HG03442 (cell line): Measurements from ENCODE around the gene PLA2G6.
"Not testable (repeated sequence)": the region's sequence is repeated elsewhere in the genome, so short reads cannot be mapped to it uniquely, and the experiment has no call there.

Experiments
- ATAC-seq: cut with Tn5 transposase; IDR thresholded peaks from one replicate; pipeline ENCODE4 v1.9.1; 2021; ENCODE audit warnings: mild to moderate bottlenecking, moderate library complexity; ENCODE audit not compliant: unreplicated experiment

PLA2G6 gene

DNA sequence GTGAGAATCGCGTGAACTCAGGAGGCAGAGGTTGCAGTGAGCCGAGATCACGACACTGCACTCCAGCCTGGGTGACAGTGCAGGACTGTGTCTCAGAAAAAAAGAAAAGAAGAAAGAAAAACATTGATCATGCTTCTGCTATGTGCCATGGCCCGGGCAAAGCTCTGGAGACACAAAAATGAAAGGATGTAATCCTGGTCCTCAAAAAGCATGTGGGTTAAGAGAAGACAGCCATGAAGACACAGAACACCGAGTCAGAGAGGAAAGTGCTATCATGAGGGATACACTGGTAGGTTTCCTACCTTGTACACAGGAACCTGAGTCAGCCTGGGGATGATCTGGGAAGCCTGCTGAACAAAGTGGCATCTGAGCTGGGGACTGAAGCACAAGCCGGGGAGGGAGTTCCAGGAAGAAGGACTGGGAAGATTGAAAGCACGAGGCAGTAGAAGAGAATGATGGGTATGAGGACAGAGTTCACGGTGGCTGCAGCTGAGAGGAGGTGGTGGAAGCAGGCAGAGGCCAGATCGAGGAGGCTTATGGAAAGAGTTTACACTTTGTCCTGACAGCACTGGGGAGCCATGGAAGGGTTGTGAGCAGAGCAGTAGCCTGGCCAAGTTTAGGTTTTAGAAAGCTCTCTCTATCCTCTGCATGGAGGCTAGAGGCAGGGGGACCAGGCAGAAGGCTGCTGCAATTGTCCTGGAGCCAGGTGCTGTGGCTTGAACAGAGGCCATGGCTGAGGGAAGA is 10.3 kb upstream of the PLA2G6 start:
- ATAC-seq, result no peak

DNA sequence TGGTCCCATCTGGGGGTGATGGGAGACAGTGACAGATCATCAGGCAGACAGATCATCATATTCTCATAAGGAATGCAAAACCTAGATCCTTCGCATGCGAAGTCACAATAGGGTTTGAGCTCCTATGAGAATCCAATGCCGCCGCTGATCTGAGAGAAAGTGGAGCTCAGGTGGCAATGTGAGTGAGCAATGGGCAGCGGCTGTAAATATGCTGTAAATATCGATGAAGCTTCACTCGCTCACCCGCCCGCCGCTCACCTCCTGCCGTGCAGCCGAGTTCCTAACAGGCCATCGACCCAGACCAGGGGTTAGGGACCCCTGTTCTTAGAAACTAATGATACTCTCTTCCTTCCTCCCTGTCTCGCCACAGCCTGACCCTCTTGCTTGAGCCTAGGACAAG is 9.4 kb upstream of the PLA2G6 start:
- ATAC-seq, result no peak

DNA sequence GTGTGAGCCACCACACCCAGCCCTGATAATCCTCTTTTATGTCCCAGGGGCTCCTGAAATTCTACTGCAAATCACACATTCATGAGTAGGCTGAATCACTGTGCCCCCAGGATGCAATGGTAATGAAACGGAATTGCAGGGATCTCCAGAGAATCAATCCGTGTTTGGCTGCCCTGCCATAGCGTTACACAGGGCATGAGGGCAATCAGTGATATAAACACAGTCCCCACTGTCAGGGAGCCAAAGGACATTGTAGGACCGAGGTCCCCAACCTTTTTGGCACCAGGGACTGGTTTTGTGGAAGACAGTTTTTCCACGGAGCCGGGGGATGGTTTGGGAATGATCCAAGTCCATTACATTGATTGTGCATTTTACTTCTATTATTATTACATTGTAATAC is 9.0 kb upstream of the PLA2G6 start:
- ATAC-seq, result no peak

DNA sequence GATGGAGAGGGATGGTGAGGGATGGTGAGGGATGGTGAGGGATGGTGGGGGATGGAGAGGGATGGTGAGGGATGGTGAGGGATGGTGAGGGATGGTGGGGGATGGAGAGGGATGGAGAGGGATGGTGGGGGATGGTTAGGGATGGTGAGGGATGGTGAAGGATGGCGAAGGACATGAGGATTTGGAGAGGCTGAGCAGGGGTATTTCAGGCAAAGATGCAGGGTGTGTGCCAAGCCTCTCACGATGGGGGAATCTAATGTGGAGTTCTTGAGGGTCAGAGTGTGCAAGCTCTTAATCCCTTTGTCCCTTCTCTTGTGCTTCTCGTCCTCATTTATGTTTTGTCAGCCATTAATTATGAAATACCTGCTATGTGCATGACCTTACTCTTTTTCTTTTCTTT is 7.5 kb upstream of the PLA2G6 start:
- no peak for ATAC-seq

DNA sequence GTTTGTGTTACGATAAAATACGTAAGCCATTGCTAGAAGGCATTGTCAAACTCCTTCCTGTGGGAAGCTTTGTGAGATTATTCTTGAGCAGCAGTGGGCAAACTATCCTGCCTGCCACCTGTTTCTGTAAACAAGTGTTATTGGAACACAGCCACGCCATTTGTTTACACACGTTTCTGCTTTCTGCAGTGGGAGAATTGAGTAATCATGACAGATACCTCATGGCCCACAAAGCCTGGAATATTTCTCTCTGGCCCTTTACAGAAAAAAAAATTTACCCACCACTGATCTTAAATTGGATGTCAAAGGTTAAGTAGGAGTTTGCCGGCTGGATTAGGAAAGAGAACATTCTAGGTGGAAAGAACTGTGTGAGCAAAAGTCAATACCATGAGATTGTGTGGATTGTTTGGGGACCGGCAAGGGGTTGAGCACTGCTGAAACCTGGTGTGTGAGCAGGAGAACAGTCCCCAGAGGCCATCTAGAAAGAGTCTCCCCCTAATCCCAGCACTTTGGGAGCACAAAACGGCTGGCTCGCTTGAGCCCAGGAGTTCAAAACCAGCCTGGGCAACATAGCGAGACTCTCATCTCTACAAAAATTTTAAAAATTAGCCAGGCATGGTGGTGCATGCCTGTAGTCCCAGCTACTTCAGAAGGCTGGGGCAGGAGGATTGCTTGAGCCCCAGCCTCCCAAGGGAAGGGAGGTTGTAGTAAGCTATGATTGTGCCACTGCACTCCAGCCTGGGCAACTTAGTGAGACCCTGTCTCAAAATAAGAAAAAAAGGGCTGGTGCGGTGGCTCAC is 6.0 kb upstream of the PLA2G6 start:
- ATAC-seq, result no peak

DNA sequence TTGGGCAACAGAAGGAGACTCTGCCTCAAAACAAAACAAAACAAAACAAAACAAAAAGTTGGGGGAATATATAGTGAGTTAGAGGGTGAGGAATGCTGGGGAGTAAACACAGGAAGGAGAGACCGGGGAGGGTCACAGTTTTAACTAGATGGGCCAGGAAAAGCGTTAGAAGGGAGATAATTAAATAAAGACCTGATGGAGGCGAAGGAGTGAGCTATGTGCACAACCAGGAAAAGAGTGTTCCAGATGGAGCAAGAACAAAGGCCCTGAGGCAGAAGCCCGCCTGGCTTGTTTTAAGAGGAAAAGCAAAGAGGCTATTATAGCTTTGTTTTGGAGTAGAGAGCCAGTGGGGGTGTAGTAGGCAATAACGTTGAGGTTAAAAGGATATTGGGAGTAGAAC is 4.8 kb upstream of the PLA2G6 start:
- ATAC-seq, result no peak

DNA sequence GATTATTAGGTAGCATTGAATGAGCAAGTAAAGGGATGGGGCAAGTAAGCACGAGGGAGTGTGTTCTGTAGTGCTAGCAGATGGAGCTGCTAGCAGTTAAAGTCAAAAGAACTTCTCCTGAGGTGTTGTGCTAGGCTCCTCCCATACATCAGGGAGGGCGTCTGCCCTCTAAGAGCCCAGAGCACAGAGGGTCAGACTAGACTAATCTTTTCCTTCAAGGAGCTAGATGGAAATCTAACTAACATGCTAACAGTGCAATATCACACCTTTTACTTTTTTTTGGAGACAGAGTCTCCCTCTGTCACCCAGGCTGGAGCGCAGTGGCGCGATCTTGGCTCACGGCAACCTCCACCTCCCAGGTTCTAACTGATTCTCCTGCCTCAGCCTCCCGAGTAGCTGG is 3.2 kb upstream of the PLA2G6 start:
- no peak for ATAC-seq

DNA sequence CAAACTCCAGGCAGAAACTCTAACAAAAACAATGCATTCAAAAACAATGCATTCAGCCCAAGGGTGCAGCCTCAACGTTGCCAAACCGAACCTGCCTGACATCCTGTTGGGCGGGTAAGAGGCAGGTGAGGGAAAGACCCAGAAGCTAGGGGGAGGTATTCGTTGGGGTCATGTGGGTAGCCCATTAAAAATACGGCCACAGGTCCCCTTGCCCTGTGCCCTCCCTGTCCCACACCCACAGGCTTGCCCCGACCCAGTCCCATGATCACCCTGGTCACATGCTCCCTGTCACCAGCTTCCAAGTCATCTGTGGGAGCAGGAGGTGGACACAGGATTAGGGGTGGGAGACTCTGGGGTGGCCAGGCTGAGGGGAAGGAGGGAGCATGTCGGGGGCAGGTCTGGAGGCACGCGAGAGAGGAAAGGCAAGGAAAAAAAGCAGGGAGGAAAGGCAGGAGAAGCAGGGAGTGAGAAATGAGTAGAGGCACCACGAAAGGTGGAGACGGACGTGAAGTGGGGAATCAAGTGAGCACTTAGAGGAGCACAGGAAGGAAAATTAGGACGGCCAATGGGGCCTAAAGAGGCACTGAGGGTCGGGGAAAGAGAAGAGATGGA is 683 bp downstream of the PLA2G6 start:
- no peak for ATAC-seq

DNA sequence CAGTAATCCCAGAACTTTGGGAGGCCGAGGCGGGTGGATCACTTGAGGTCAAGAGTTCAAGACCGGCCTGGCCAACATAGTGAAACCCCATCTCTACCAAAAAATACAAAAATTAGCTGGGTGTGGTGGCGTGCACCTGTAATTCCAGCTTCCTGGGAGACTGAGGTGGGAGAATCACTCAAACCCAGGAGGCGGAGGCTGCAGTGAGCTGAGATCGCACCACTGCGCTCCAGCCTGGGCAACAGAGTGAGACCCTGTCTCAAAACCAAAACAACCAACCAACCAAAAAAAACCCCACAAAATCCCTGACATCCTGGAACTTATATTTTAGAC is 3.1 kb downstream of the PLA2G6 start:
- not testable (repeated sequence) for ATAC-seq

DNA sequence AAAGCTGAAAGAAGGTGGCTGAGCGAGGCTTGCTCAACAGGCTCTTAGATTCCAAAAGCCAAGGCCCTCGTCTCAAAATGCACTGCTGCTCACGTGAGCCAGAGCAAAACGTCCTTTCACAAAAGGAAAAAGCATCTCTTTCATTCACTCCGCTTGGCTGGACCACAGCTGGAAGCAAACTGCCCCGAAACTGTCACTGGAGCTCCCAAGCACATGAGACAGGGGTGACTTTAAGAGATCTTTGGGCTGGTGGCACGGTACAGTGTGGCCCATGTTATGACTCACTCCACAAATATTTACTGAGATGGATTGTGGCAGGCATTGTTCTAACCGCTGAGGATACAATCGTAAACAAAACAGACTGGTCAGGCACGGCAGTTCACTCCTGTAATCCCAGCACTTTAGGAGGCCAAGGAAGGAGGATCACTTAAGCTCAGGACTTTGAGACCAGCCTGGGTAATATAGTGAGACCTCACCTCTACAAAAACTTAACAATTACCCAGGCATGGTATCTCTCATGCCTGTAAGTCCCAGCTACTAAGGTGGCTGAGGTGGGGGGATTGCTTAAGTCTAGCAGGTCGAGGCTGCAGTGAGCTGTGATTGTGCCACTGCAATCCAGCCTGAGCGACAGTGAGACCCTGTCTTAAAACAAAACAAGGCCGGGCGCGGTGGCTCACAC is 3.6 kb downstream of the PLA2G6 start:
- ATAC-seq, result no peak

DNA sequence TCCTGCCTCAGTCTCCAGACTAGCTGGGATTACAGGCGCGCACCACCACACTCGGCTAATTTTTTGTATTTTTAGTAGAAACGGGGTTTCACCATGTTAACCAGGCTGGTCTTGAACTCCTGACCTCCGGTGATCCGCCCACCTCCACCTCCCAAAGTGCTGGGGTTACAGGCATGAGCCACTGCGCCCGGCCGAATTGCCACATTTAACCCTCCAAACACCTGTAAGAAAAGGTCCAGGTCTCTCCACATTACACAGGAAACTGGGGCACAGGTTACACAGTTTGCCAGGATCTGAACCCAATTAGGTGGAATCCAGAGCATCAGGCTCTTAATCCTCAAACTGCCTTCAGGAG is 4.1 kb downstream of the PLA2G6 start:
- ATAC-seq, result not testable (repeated sequence)

DNA sequence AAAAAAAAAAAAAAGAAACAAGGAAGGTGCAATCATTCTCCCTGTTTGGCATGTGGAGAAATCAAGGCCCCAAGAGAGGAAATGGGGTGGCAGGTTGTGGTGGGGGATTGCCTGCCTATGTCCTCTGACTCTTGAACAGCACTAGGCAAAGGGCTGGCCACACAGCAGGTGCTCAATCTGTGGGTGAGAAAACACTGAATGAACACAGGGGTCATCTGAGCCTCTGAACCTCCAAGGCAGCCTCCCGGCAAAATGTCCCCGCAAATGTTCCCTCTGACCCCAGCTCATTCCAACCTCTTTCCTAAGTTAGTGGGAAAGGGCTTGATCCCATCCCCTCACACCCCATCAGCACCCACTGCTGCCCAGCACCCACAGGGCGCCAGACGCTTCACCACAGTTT is 4.6 kb downstream of the PLA2G6 start:
- ATAC-seq, result no peak

DNA sequence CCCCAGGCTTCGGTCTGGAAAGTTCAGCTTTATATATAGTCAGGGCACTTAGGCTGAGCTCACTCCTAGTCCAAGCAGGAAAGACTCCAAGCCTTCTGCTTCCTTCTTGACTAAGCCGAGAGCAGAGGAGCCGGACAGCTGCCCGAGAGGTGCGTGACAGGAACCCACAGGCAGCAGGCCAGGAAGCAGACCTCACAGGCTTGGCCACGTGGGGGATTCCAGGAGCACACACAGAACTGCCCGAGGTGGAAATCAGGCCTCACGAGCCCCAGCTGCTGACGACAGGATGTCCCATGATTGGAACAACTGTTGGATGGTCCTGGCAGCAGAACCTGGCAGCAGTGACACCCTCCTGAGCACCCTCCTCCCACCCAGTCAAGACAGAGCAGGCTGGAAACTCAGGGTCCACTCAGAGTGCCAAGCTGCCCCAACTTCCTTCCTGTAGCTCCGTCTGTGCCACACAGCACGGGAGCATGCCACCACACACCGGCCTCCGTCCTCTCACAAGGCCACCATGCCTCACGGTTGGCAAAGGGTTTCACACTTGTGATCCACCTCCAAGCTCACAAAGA is 5.4 kb downstream of the PLA2G6 start:
- ATAC-seq, result no peak

DNA sequence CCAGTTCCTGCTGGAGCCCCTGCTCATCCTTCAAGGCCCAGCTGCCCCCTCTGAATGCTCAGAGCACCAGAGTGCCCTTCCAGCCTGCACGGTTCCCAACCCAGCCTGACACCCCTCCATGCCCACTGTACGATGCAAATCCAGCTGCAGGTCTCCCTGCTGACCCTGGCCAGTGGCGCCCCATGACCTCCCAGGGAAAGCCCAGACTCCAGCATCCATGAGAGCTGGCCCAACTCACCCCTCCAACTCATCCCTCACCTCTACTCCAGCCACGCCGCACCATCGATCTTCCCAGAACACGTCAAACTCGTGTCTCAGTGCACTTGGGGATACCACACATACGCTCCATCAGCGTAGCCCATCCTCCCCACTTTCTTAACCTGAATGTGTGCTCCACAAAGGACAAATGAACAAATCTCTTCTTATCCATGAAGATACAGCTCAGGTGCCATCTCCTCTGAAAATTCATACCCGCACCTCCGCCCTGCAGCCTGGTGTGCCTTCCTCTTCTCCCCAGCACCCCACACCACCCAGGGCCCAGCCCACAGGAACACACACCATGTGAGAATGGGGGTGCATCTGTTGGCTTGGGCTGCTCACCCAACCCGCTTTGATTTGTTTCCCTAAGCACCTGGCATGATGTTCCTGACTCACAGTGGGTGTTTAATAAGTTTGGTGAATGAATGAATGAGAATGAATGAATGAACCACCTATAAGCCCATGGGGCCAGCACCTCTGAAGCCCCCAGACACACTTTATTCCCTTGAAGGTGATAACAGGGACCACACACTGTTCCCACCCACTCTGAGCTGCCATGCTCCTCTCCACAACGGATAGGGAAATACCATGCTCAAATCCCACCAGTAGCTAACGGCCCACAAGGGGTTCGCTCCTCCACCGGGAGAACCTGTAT is 6.2 kb downstream of the PLA2G6 start:
- ATAC-seq, result no peak

DNA sequence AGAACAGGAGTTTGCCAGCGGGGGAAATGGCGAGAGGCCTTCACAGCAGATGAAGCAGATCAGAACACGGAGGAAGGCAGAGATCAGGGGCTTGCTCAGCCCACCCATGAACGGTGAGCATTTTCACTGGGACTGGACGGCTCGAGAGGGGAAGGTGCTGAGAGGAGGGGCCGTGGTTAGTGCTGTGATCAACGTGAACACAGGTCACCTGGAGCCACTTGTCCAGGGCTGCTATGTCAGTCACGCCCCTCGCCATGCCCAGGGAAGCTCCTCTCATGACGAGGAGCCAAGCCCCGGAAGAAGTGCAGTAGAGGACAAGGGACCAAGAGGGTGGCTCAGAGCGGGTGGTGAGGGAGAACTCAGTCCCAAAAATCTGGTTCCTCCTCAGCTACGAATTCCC is 7.0 kb downstream of the PLA2G6 start:
- no peak for ATAC-seq

DNA sequence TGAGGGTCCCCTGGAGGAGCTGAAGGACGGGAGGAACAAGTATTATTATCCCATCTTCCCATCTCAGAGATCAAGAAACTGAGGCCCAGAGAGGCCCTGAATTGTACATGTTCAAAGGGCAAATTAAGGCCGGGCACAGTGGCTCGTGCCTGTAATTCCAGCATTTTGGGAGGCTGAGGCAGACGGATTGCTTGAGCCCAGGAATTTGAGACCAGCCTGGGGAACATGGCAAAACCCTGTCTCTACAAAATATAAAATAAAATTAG is 8.1 kb downstream of the PLA2G6 start:
- no peak for ATAC-seq

DNA sequence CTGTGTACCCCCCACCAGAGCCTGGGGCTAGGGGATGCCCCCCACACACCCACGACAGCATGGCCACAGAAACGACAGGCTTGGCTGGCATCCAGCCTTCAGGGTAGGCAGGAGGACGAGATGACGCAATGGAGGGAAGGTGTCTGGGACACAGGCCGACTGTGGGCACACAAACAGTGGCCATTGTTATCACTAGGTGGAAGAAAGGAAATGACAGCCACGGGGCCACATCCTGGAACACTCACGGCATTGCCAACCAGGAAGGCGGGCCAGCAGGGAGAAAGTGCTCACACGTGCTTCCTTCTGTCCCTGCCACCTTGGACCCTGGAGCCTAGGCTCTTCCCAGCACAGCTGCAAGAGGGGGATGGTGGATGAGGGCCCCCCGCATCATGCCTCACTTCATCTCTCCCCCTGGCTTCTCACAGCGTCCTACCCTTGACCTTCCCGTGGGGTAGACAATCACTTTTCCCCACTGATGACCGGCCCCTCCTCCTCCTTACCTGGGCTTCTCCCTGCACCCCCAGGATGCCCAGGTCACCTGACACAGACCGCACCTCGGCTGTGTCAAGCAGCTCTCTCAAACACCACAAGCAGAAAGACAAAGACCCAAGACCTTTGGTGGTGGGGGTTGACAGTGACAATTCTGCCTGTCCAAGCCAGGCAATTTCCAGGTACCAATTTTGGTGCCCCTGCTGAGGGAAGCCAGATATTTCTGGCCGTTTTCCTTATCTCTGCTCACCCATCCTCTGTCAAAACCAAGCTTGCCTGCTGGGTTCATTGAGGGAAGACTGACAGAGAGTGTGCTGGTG is 8.6 kb downstream of the PLA2G6 start:
- no peak for ATAC-seq

DNA sequence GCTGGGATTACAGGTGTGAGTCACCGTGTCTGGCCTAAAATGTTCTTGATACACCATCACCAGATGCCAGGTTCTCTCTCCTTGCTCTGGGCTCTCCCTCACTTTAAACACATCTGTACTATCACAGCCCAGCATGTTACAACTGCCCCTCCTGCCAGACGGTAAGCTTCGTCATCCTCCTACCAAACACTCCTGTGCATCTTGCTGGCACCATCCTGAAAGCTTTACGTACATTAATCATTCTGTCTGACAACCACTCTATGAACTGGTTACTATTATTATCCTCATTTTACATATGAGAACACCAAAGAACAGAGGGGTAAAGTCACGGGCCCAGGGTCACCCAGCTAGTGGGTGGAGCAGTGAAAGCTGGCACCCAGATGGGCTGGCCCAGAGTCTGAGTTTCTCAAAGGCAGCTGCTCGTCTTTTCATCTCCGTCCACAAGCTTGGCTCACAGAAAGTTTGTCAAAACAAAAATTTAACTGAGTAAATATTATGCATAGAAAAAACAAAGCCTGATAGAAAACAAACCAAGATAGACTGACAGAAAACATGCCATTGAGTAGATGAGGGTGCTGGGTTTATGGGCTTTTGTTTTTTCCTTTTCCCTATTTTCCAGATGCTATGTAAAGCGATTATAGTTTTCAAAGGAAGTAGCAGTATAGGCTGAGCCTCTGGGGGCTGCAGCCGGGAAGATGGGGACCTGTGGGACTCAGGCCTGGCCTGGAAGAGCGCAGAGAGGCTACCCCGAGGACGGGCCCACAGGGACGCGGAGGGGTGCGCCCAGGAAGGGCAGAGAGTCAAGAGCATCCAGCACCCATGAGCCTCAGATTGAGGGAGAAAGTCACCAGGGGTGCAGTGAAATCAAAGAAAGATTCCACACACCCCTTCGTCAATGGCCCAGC is 9.5 kb downstream of the PLA2G6 start:
- ATAC-seq, result no peak

DNA sequence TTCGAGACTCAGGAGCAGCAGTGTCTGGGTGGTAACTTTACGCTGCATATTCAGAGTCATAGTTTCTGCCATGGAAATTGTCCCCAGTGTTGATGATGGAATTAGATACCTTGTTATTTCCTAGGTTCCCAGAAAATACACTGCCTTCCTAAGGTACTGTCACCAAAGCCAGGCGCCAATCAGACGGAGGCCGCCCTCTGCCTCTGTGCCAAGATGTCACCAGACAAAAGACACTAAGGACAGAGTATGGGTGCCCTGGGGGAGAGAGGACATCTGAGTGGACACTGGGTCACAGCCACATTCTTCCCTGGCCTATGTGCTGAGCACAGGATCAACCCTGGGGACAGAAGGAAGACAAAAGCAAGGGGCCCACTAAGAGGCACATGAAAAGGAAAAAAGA is 11.2 kb downstream of the PLA2G6 start:
- ATAC-seq, result no peak
